Activated CD4-positive, alpha-beta T cell treated with anti-CD3 and anti-CD28 coated beads for 1 hour (primary cell): ENCODE data around the gene CFP.

Experiments used
- DNase-seq: peaks from one replicate; pipeline ENCODE4 v3.0.0-alpha.2; 2020

CFP gene

DNA sequence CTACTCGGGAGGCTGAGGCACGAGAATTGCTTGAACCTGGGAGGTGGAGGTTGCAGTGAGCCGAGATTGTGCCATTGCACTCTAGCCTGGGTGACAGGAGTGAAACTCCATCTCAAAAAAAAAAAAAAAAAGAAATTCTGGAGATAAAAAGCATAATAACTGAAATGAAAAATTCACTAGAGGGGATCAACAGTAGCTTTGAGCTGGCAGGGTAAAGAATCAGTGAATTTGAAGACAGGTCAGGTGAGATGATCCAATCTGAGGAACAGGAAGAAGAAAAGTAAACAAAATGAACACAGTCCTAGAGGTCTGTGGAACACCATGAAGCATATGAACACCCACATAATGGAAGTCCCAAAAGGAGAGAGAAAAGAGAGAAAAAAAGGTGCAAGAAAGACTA, 32.5 kb downstream of the CFP start:
- no peak for DNase-seq

DNA sequence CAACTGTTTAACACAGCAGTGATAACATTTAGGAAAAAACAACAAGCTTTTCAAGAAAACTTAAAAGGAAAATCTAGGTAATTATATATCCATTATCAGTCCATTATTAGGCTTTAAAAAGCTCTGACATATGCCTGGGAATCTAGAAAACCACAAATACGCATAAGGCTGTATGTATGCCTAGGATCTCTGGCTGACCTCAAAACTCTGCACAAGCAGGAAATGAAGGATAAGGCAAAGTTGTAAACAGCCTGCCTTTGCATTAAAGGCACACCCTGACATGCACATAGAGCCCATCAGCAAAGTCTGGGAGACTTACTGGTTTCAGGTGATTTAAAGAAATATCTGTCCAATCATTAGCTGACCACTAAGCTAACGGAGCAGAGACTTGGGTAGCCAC, 33.5 kb downstream of the CFP start:
- DNase-seq, result no peak

DNA sequence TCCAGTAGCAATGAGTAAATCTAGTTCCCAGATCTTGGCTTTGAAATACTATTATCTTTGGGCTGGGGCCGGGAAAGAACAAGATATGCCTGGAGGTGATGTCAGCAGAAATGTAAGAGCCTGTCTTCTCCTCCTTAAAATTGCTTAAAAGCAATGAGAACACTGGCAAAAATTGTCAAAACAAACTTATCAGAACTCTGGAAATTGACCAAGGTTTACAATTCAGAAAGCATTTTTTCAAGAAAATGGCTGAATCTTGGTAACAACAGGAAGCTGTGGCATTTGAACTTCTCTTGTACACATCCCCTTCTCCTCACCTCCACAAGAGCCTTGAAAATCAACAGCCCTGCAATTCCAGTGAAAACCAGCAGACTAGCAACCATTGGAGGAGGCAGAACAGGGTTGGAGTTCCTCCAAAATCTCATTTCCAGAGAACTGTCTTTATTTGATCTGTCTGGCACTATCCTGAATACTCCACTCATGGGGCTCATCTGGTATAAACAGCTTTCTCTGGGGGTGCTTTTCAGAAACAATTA, 33.9 kb downstream of the CFP start:
- no peak for DNase-seq

DNA sequence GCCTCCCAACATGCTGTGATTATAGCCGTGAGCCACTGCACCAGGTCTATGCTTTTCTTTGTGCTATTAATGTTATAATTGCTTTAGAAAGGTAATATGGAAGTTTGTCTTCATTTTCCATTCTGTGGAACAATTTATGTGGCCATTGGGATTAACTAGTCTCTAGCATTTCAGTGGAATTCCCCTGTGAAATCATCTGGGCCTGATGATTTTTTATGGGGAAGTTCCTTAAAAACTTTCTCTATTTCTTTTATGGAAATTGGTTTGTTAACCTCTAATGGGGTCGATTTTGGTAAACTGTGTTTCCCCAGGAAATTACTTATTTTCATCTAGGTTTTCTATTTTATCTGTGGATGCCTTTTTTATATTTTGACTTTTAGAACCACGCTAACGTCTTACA, 36.2 kb downstream of the CFP start:
- DNase-seq, result no peak

DNA sequence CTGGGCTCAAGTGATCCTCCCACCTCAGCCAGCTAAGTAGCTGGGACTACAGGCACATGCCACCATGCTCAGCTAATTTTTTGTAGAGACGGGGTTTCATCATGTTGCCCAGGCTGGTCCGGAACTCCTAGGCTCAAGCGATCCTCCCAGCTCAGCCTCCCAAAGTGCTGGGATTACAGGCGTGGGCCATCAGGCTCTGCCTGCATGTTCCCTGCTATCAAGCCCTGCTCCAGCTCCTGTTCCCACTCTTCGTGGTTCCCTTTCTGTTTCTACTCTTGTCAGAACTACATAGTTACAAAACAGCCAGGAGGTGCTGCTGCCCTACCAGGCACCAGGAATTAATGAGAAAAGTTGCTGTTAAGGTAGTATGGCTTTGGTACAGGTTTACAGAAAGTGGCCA, 38.7 kb downstream of the CFP start:
- DNase-seq, result no peak

DNA sequence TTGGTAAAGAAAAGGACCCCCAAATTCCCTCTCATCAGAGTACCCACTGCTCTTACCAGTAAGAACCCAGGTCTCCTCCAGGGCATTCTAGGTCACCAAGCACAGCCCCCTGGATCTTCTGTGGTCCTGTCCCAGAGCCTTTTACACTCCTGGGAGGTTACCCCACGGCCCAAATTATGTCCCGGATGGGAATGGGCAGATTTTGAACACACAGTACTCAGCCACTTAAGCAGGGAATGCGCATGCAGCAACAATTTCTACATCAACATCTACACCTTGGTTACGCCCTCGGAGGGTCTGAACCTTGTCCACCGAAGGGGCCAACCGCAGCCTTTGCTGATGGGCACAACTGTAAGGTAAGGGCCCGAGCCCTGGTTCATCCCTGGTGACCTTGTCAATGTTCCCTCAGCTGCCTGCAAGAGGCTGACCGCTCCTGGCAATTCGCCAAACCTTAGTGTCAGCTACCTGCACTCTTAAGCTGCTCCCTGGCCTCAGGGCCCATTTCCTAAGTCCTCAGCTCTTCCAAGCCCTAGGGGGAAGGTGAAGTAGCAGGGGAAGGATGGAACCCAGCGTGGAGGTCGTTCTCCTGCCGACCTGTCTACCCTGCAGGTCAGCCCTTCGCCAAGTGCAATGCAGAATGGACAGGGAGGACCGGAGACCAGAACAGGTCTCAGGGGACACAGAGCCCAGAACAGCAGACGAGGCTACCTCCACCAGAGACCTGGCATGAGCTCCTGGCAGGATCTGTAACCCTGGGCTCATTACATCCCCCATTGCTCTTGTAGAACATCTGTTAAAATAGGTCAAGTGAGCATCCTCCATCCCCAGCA, 41.6 kb downstream of the CFP start:
- DNase-seq, result no peak

DNA sequence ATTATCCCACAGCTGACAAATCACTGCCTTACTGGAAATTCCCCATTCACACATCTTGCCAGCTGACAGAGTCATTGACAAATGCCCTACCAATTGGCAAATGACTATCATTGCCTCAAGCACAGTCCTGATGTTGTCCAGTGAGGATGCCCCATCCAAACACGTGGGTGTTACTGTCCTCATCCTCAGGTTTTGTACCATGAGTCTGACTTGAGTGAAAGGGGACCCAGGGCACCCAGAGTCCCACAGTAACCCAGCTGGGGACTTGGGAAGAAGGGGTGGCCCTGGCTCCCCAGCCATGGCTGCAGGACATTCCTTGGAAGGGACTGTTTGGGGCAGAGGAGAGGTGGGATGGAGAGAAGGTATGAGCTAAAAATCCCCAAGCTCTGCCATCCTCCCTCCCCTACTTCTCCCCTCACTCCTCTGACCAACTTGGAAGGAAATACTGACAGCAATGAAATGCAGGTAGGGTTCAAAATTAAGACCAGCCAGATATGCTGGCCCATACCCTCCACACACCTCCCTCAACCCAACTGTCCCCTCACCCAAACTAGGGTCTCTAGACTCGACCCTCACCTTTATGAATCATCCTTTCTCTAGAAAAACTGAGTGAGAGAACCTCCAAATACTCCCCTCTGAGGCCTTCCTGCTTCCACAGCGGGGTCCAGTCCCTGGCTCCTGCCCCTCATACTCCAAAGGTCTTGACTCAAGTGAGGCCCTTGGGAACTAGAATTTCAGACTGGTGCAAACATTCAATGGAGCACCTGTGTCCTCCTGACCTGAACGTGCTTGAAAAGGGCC, 42.4 kb downstream of the CFP start:
- DNase-seq, result no peak

DNA sequence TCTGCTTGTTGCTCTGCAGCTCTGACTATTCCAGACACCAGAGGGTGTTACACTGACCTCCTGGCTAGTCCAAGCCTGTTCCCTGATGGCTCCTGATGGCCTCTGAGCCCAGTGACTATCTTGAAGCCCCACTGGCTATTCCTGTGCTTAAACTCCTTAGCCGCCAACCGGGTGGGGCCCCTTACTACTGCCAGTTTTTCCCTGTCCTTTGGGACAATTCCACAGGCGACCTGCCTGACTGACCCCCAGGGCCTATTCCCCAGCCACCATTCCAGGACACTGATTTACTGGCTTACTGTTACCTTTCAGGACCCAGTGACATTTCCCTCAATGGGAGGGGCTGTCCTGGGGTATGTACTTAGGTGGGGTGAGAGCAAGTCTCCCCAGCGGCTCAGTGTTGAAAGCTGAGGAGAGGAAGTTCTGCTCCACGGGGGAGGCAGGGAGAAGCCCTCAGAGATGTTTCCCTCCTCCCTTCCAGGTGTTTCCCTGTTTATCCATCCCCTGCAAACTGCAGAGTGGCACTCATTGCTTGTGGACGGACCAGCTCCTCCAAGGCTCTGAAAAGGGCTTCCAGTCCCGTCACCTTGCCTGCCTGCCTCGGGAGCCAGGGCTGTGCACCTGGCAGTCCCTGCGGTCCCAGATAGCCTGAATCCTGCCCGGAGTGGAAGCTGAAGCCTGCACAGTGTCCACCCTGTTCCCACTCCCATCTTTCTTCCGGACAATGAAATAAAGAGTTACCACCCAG, 43.5 kb downstream of the CFP start:
- DNase-seq, result no peak

DNA sequence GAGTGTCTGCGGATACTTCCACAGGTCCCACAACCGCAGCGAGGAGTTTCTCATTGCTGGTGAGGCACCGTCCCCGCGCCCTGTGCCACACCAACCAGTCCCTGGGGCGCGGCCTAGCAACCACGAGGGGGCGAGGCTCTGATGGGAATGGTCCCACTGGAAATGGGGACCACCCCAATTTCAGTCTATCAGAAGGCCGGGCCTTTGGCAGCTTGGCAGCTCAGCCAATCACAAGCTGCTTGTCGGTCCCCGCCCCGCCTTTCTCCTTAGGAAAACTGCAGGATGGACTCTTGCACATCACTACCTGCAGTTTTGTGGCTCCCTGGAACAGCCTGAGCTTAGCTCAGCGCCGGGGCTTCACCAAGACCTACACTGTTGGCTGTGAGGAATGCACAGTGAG, 44.5 kb downstream of the CFP start:
- DNase-seq, result no peak

DNA sequence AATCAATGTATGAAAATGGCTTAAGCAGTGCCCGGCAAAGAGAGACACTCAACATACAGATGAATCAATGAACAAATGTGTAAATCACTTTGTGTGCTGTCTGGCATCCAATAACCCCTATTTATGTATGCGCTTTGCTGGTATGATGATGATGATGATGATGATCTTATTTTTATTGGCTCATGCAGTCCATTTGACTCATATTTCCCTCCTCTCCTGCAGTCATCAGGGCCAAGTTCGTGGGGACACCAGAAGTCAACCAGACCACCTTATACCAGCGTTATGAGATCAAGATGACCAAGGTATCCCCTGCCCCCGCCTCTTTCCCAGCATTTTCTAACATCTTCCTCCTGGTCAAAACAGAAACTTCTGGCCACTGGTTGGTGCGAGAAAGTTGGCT, 45.0 kb downstream of the CFP start:
- DNase-seq, result no peak

DNA sequence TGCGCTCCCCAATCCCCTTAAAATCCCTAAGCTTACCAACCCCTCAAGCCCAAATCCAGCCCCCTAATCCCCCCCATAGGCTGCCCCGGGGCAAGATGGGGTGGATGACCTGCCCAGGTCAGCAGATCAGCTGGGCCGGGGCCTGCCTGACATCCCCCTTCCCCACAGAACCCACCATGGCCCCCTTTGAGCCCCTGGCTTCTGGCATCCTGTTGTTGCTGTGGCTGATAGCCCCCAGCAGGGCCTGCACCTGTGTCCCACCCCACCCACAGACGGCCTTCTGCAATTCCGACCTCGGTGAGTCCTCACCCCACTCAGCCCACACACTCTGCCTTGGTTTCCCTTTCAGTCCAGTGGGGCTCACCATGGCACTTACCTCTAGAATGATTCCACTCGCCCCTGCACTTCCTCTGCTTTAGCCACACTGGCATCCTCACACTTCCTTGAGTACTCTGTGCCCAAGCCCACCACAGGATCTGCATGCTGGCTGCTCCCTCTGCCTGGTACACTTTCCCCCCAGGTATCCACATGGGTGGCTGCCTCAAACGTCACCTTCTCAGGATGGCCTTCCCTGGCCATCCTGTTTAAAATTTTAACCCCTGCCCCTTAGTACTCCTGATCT, 46.4 kb downstream of the CFP start:
- DNase-seq, result no peak

DNA sequence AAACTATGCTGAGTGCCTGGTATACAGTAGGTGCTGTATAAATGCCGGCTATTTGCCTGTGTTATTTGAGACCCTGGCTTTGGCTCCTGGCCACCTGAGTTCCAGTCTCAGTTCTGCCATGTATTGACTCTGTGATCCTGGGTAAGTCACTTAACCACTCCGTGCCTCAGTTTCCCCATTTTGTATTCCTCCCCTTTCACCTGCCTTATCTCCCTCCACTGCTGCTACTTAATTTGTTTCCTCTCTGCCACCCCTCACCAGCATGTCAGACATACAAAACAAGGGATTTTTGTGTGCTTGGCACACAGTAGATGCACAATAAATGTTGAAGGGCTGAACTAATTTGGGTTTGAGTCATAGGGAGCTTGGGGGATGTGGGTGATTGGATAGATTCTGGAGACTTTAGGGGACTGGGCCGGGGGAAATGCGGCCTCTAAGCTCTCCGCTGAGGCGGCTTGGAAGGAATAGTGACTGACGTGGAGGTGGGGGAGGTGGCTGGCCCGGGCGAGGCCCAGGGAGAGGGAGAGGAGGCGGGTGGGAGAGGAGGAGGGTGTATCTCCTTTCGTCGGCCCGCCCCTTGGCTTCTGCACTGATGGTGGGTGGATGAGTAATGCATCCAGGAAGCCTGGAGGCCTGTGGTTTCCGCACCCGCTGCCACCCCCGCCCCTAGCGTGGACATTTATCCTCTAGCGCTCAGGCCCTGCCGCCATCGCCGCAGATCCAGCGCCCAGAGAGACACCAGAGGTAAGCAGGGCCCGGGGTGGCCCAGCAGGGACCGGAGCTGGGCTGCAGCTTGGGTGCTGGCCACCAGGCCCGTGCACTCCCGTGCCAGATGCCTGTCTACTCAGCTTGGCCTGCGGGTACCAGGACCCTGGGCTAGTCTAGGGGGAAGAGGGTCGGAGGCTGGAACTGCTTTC, 47.7 kb downstream of the CFP start, which contains the start of gene TIMP1:
Gene TIMP1, plus strand, starts transcription at position 706 of the 917 bp plus-strand sequence. CDS start 980 bp downstream, outside the sequence.
- peak; percentile 65 for DNase-seq

DNA sequence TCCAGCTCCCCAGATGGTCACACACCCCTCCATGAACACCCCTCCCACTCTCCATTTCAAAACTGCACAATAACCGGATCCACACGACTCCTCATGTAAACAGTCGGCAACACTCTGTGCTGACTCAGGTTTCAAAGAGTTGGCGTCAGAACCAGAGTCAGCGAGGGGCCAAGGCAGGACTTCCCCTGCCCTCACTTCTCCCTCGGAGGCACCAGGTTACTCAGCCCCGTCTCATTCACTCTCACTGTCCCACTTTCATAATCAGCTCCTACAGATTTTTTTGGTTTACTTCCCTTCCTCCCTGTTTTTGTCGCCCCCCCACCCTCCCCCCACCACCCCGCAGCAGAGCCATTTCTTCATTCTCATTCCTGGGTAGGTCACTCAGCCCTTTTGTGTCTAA, 50.2 kb downstream of the CFP start:
- no peak for DNase-seq

DNA sequence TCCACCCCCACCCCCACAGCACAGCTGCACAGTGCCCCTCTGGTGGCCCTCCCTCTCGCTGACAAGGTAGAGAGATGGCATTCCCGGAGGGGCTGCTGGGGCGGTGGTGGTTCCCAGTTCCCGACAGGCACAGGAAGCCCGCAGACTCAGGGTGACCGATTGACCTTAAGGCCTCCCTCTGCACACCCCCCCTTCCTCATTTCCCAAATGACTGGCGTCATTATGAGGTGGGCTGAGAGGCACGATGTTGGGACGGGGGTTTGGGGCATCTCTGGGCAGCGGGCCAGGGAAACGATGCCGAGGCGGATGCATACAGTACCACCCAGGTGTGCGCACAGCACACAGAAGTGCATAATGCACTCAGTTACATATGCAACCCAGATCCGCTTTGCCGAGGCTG, 51.0 kb downstream of the CFP start:
- DNase-seq, result no peak

DNA sequence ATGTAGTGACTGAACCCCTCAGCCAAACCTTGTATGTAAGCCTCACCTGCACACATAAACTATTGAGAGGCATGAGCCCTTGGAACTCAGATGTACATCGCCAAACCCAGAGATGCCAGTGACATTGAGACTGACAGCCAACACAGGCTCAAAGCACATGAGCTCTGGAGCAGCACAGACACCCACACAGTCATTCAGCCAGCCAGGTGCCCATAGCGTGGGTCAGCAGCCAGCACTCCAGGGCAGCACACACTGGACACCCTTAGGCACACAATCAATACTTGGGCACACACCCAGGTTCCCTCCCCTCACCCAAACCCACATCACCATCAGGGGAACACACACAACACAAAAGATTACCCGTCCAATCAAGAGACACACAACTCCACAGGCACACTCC, 51.8 kb downstream of the CFP start:
- no peak for DNase-seq

DNA sequence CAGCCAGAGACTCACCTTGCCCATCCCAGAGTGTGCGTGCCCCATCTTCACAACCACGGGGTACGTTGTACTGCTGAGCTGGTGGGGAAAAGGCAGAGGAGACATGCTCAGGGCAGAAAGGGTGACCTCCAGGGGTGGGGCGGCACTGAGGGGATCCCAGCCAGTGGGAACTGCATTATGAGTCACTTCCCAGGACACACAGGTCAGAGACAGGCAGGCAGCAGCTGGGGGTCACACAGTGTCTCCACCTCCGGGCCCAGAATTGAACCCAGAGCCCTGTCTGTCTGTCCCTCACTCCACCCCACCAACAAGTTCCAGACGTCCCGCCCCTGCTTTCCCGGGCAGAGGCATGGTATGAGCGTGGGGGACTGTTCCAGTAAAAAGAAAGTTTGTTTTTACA, 52.3 kb downstream of the CFP start:
- no peak for DNase-seq

DNA sequence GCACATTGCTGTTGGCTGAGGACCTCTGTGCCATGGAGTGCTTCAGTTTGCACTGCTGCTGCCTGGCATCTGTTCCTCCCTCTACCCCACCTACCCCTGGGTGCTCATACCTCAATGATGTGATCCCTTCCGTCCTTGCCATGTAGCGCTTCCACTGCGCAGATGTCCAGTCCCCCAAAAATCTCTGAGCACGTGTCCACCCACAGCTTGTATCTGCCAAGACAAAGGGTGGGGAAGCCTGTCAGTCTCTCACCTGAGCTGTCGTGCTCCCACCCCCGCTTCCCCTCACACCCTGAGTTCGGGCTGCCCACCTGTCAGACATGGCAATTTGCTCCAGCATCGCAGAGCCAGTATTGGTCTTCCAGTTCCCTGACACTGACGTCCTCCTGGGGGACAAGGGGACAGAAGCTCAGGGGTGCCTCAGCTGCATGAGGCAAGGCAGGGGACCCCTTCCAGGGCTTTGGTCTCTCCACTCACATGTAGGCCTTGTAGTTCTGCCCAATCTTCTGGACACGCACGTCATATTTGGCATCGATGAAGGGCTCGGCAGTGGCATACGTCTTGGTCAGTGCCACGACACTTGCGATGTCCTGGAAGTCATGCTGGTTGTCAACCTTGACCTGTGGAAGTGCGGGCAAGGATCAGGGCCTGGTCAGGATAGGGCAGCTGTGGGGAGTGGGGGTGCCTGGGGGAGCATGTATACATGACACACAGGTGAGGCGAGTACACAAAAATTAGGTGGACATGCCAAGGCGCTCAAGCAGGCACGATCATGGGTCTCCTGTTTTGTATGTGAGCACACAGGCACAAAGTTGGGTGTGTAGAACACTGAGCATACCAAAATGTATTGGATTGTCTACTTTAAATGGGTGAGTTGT, 53.5 kb downstream of the CFP start:
- no peak for DNase-seq

DNA sequence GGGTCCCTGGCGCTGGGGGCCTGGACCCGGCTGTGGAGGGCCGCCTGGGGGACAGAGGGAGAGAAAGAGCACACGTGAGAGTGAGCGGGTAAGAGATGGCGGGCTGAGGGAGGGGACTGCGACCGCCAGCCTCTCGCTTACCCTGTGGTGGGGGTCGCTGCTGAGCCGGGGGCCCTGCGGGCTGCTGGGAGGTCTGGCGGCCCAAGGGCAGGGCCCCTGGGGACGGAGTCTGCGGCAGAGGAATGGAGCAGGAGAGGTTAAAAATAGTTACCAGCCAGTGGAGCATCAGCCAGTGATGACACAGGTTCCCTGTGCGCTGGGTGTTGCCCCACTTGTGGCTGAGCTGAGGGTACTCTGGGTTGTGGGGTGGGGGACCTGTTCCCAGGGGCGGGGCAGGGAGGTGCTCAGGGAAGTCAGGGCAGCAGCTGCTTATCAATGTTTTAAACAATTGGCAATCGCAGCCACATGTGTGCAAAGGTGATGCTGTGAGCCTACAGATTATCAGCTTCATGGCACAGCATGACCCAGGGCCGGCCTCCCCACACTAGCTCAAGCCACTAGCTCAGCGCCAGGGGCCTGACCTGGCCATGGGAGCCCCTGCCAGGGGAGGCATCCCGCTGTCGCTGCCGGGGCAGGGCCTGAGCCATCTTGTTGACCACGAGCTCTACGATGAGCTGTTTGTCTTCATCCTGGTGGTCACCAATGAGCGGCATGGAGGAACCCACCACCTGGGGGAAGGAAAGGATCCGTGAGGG, 55.0 kb downstream of the CFP start:
- no peak for DNase-seq

DNA sequence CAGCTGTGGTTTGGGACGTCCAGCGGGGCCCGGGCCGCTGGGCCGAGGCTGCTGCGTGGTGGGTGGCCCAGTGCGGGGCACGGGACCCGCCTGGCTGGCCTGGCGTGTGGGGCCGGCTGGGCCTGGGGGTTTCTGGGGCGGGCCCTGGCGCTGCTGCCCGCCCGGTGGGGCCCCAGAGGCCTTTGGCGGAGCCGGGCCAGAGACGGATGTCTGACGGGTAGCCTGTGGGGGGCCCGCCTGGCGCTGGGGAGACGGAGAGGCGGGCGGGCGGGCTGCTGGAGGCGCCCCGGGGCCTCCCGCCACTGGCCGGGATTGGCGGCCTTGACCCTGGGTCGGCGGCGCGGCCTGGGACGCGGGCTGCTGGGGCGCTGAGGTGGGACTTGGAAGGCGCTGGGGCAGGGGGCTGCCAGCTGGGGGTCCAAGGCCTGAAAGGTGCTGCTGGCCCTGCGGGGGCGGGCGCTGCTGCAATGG, 55.6 kb downstream of the CFP start:
- no peak for DNase-seq
